NCI-H146 (cell line): Measurements from ENCODE around the gene ATG9A.
"Not testable (repeated sequence)": the region's sequence is repeated elsewhere in the genome, so short reads cannot be mapped to it uniquely, and the experiment has no call there.

Experiments used
- DNase-seq: peaks from one replicate; lab custom pipeline; 2025; lab: John Stamatoyannopoulos, UW

ATG9A gene, protein sequence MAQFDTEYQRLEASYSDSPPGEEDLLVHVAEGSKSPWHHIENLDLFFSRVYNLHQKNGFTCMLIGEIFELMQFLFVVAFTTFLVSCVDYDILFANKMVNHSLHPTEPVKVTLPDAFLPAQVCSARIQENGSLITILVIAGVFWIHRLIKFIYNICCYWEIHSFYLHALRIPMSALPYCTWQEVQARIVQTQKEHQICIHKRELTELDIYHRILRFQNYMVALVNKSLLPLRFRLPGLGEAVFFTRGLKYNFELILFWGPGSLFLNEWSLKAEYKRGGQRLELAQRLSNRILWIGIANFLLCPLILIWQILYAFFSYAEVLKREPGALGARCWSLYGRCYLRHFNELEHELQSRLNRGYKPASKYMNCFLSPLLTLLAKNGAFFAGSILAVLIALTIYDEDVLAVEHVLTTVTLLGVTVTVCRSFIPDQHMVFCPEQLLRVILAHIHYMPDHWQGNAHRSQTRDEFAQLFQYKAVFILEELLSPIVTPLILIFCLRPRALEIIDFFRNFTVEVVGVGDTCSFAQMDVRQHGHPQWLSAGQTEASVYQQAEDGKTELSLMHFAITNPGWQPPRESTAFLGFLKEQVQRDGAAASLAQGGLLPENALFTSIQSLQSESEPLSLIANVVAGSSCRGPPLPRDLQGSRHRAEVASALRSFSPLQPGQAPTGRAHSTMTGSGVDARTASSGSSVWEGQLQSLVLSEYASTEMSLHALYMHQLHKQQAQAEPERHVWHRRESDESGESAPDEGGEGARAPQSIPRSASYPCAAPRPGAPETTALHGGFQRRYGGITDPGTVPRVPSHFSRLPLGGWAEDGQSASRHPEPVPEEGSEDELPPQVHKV

DNA sequence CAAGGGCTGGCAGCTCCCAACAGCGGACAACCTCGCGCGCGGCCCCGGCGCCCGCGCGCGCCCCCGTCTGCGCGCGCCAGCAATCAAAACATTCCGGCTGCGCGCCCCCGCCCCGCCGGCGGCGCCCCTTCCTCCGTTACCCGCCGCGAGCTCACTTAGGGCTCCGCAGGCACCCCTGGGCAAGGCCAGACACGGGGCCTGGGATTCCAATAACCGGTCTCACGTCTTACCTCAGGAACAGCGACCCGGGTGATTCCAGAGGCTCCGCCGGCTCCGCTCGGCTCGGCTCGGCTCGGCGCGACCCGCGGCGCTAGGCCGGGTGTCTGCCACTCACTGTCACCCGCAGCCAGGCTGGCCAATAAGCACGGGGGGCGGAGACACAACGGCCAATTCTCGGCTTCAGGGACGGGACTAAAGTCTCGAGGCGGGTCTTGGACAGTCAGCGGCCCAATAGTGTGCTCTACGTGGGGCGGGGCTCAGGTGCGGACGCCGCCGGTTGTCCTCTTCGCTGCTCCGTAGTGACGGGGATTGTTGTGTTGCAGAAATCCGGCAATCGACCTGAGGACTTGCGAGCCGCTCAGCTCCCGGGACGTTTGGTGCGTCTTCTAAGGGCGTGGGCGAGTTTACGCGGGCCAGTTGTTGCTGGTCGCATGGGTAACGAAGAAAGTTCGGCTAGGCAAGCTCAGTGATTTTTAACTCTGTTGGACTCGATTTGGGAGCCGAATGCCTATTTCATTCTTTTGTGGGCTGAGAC, at the start of gene ATG9A, which contains the start of gene ANKZF1:
ATG9A (minus strand) TSS at position 332 of the 754 bp plus-strand sequence. CDS start 1,612 bp downstream, outside the sequence.
ANKZF1 (plus strand) TSS at position 502 of the 754 bp plus-strand sequence. CDS start 452 bp downstream, outside the sequence.
- peak; percentile 96 for DNase-seq

DNA sequence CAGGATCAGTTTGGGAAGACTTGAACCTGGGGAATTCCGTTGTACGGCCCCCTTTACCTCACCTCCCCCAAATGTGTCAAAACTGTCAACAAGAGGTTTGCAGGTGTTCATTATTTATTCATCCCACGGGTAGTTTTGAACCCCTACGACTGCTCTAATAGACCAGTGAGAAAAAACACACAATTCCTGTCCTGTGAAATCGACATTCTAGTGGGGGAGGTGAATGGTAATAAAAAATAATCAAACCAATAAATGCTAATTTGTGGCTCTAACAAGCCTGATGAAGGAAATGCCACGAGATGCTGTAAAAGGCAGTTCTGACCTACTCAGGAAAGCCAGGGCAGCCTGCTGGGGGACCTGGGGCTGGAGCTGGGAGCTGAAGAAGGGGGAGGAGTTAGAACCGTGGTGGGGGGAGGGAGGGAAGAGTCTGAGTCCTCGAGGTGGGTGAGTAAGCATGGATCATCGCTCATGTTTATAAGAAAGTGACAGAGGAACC, 49.3 kb upstream of the ATG9A start:
- DNase-seq = no peak

DNA sequence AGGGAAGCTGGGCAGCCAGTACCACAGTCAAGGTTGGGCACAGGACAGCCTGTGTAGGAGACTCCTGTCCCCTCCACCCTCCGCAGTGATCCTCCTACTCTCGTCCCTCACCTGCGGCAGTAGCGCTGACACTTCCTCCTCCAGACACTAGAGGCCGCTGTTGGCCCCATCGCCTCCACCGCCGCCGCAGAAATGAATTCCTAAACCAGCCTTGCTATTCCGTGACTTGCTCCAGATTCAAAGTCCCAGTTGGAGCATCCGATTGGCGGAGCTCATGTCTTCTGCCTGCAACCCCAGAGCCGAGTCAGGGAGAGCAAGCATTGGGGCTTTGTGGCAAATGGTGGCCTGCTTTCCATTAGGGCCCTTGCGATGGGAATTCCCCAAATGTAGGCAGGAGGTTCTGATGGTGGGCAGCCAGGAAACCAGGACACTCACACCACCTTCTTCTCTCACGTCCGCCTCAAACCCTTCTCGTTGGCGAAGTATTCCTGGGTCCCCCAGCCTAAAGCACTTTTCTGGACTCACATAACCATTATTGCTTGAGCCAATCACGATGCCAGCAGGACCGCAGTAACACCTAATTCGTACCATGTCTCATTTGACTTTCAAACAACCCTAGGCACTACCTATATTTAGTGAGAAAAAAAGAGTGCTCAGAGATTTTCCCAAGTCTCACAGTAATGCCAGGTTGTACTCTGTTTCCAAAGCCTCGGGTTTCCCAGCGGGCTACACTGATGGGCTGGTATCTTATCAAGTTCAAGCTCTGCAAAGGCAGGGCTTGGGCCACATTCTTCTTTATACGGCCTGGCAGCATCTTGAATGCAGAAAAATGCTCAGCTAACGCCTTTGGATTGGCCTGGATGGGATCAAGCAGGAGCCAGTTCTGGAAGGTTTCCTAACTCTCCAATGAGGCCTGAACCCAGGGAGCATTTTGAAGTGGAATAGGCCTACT, 48.5 kb upstream of the ATG9A start:
- DNase-seq = peak; percentile 54

DNA sequence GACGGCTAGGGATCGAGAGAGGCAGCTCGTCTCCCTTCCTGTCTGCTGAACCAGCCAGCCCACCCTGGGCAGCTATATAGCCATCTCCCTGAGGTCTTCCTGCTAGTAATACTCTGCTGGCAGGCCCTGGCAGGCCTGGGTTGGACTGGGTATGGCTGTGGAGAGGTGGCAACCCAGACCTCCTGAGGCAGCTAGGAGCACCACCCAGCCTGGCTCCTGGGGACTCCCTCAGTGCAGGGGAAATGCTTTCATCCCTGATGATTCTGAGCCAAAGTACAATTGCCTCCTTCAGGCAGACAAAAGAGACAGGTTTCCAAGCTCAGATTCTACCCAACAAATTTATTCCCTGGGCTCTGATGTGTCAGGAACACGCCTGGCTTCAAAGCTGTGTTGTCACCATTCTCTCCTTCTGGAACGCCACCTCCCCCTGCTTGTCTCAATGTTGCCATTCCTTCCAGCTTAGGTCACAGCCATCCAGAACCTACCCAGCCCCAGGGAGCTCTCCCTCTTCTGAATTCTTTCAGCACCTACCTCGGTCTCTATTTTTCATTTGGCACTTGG, 45.0 kb upstream of the ATG9A start:
- no peak for DNase-seq

DNA sequence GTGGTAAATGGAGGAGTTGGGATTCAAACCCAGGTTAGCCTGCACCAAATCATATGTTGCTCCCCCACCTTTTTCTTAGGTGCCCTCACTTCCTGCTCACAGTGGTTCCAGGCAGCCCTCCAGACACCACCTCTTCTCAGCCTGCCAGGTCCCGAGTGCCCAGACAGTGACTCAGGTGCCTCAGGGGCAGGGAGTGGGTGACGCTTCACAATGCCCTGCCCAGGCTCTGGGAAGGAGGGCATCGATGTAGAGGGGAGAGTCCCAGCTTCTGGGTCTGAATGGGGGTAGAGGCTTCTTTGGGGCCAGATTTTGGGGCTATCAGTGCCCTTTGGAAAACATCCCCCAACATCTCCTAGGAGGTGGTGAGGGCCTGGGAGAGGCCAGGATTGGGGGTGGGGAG, 44.5 kb upstream of the ATG9A start:
- DNase-seq = no peak

DNA sequence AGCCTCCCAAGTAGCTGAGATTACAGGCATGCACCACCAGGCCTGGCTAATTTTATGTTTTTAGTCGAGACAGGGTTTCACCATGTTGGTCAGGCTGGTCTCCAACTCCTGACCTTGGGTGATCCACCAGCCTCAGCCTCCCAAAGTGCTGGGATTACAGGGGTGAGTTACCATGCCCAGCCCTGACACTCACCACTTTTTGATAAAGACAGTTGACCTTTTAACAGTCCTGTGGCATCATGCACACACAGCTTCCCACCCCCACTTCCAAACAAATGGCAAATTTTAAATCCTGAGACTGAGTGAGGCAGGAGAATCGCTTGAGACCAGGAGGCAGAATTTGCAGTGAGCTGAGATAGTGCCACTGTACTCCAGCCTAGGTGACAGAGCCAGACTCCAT, 43.6 kb upstream of the ATG9A start:
- no peak for DNase-seq

DNA sequence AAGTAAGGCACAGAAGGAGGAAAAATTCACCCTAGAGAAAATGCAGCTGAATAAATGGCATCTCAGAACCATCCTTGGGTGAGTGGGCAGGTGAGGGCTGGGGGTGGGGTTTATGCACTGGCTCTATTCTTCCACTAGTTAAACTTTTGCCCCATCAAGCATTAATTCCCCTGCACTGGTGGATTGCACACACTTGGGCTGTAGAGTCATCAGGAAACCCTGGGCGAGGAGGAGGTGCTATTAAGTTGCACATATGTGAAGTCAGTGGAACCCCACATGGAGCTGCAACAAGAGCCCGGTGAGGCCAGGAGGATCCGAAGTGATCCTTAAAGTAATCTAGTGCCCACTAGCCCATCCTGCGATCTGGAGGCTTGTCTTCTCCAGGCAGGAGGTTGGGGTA, 42.9 kb upstream of the ATG9A start:
- DNase-seq = no peak

DNA sequence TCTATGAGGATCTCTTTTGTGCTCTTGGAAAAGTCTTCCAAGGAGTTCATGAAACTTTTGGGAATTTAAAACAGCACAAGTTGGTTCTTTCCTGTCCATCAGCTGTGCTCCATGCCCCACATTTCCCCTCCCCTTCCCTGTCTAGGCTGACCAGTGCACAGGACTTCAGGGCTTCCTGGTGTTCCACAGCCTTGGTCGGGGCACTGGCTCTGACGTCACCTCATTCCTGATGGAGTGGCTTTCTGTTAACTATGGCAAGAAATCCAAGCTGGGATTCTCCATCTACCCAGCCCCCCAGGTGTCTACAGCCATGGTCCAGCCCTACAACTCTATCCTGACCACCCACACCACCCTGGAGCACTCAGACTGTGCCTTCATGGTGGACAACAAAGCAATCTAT, 41.6 kb upstream of the ATG9A start:
- no peak for DNase-seq

DNA sequence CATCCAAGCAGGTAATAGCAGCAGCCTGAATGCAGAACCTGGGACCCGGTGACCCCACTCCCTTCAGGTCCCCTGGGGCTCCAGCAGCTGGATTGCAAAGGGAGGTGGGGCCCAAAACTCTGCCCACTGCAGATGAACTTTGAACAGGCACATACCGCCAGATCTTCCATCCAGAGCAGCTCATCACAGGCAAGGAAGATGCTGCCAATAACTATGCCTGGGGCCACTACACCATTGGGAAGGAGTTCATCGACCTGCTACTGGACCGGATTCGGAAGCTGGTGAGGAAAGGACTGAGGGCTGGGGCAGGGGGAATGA, 40.6 kb upstream of the ATG9A start:
- no peak for DNase-seq

DNA sequence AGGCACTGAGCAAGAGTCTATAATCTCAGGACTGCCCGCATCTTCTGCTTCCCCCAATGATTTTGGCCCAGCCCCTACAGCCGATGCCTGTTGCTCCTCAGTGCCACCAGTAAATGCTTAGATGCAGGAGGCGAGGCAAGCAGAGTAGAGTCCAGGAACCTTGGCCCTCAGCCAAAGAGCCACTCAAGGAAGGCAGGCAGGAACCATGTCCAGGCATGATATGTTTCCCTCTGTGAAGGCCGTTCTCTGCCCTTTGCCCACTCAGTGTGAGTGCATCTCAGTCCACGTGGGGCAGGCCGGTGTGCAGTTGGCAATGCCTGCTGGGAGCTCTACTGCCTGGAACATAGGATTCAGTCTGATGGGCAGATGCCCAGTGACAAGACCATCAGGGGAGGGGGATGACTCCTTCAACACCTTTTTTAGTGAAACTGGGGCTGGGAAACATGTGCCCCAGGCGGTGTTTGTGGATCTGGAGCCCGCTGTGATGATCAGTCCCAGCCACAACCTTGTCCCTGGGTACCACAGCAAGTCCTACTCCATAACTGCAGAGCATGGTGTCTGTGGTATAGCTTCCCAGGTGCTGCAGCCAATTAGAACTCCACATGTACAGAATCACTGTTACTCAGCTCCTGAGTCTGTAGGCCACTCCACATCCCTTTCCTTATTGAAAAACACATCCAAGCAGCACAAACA, 40.1 kb upstream of the ATG9A start:
- no peak for DNase-seq

DNA sequence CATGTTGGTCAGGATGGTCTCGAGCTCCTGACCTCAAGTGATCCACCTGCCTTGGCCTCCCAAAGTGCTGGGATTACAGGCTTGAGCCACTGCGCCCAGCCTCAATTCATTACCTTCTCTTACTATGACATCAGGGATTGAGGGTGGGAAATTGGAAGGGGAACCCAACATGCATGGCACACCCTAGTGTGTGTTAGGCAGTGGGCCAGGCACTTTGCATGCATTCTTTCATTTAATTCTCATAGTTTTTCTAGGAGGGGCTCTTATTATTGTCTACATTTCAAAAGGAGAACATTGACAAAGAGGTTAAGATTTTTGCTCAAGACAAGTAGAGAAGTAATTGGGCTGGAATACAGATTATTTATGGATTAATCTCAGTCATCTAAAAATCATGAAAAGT, 38.9 kb upstream of the ATG9A start:
- DNase-seq = no peak

DNA sequence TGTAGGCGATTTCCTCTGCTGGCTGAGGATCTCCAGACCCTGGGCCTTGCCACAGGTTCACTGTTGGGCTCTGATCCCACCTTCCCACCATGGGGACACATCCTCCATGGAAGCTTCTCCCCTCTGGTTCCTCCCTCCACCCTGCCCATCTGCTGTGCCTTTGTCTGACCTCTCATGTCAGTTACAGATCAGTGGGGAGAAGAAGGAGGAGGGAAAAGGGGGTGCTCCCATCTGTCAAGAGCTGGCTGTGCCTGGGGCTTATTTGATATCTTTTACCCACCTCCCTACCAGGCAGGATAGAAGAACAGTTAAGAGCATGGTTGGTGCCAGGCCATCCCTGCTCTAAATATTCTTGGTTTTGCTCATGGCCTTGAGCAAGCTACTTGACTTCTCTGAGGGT, 37.5 kb upstream of the ATG9A start:
- DNase-seq = no peak

DNA sequence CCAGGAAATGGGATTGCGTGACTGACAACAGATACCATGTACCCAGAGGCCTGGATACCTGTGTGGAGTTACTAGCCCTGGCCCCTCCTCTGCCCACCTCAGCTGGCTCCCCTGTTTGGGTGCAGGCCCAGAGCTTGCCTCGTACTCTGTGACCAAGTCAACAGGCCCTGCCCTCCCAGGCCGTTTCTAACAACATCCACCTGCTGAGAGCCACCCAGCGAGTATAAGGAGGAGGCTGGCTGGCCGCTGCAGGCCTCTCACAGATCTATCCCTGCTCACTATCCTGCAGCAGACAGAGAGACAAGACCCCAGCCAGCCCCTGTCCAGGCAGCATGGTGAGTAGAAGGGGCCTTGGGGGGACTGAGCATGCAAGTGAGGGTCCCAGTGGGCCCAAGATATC, 36.8 kb upstream of the ATG9A start:
- DNase-seq = no peak

DNA sequence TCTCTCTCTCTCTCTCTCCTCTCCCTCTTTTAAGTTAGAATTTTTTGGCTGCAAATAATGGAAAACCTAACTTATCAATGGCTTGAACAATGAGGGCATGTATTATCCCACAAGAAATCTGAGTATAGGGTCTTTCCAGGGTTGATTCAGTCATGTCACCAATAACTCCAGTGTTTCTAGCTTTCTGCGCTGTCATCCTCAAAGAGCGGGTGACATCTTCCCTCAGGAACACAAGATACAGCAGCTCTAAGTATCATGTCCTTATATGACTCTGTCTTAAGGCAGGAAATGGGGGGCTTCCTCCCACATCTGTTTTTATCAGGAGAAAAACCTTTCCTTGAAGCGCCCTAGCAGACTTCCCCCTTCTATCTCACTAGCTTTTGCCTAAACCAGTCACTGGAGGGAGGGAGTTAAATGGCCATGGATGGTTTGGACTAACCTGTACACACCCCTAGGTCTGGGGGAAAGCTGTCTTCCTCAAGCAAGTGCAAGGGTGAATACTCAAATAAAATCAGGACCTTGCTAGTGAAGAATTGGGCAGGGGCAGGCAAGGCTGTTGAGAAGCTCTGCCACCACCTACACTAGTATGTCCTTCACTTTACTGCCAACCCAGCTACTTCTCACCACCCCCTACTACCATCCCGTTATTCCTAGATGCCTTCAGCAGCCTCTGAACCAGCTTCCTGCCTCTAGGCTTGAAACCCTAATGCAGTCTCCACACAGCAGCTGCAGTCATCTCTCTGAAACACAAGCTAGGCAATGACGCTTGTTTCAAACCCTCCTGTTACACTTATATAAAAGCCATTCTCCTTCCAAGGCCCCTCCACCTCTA, 31.8 kb upstream of the ATG9A start:
- DNase-seq = no peak

DNA sequence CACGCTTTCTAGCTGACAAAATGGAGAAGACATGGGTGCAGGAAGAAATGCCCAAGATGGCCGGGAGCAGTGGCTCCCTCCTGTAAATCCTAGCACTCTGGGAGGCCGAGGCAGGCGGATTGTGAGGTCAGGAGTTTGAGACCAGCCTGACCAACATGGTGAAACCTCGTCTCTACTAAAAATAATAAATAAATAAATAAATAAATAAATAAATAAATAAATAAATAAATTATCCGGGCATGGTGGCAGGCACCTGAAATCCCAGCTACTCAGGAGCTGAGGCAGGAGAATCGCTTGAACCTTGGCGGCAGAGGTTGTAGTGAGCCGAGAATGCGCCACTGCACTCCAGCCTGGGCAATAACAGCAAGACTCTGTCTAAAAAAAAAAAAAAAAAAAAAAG, 29.5 kb upstream of the ATG9A start:
- DNase-seq = not testable (repeated sequence)

DNA sequence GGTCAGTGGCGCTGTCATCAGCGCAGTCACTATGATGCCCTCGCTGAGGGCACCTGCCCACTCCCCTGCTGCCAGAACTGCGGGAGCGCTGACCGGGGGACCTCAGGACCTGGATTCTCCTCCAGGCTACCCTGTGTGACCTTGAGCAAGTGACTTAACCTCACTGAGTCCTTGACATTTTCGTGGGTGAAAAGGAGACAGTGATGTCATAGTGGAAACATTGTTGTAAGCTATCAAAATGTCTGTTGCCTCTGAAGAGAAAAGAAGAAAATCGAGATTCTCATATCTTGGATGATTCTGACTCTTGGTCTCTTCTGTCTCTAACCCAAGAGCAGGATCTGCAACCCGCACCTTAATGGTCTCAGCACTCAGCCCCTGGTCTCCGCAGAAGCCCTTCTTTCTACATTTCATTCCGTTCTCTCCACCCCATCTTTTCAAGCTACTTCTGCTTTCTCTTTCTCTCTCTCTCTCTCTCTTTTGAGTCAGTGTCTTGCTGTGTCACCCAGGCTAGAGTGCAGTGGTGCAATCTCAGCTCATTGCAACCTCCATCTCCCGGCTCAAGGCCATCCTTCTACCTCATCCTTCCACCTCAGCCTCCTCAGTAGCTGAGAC, 25.3 kb upstream of the ATG9A start:
- peak; percentile 35 for DNase-seq

DNA sequence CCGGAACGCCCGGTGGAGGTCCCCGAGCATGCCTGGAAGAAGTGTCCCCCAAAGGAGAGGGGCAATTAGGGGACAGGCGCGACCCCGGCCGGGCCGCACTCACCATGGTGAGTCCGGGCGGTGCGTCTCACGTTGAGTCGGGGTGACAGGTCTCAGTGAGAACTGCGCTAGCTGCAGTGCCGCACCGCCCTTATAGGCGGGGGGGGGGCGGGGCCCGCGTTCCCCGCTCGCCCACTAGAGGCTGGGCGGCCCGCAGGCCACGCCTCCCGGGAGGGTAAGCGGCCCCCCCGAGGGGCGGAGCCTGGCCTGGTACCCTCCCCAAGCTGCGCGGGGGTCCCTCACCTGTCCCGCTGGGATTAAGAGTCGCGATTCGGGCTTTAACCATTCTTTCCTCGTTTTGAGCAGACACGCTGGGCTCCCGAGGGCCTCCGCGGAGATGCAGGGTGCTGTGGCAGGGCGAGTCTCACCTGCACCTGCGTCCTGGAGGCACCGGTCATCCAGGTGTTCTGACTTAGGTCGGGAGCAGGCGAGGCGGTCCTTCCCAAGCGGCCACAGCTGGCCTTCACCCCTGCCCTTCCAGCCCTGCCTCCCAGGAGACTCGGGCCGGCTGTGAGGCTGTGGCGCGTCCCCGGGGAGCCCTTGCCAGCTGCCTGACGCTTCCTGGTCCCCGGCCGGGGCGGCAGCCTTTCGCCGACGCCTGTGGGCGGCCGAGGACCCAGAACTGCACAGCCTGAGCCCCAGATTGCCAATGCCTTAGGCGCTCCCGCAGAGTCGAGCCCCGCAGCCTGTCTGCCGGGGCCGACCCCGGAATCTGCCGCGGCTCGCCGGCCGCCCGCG, 24.5 kb upstream of the ATG9A start, which contains the start of gene TUBA4A:
TUBA4A (minus strand) TSS at position 166 of the 837 bp plus-strand sequence; CDS start at position 106, 60 bp downstream.
- peak; percentile 80 for DNase-seq
